Muscle of leg (tissue), 11 donors: ENCODE results near the gene DYDC2. TPM values are rescaled to one million over a fixed set of nuclear protein-coding genes. Genes with fewer than 3 reads are reported as not detected.

Experiments
- DNase-seq: peaks from one replicate; pipeline ENCODE4 v3.0.0; 2013
- H3K27ac ChIP-seq: one replicate; pipeline ENCODE4 v1.5.1; 2013; ENCODE audit warnings: mild to moderate bottlenecking, low read length, control low read depth
- H3K27me3 ChIP-seq: one replicate; pipeline ENCODE4 v1.6.1; 2013; ENCODE audit warnings: low read length; ENCODE audit not compliant: control insufficient read depth, insufficient read depth
- H3K36me3 ChIP-seq: one replicate; pipeline ENCODE4 v1.6.1; 2013; ENCODE audit warnings: low read length; ENCODE audit not compliant: control insufficient read depth, insufficient read depth
- H3K4me1 ChIP-seq: one replicate; pipeline ENCODE4 v1.6.1; 2013; ENCODE audit warnings: low read length; ENCODE audit not compliant: control insufficient read depth, insufficient read depth
- H3K4me3 ChIP-seq: one replicate; pipeline ENCODE4 v1.5.1; 2013; ENCODE audit warnings: low read length, control low read depth
- H3K9me3 ChIP-seq: replicated peaks from 2 replicates; pipeline ENCODE4 v1.6.1; 2013; ENCODE audit warnings: low read depth, low read length; ENCODE audit not compliant: control insufficient read depth
- WGBS: methylation state at CpG from one replicate; pipeline ENCODE4 v1.1.5; 2013; ENCODE audit warnings: missing lambda C conversion rate; ENCODE audit not compliant: insufficient coverage; 5-methylcytosine and 5-hydroxymethylcytosine counted together
- polyA plus RNA-seq, 8 donors: library from polyadenylated mRNA; unstranded; fragments of 120-200 nt; gene quantifications; one replicate each; pipeline versions ENCODE4 v1.2.1 to v1.2.3, GENCODE V29; 2013; ENCODE audit warnings: inconsistent platforms in 1 of 8, low replicate concordance in 1 of 8; ENCODE audit not compliant: insufficient read length in 8 of 8, insufficient read depth in 1 of 8
- total RNA-seq: library from RNA; stranded (reverse); fragments of 120-200 nt; gene quantifications from one replicate; pipeline ENCODE4 v1.2.4, GENCODE V29; 2013

The DYDC2 gene
- total and polyA plus RNA-seq, 9 donors, result 0.04 to 0.22 (median 0.12) TPM; not detected in 5

- H3K4me3 ChIP-seq, result no peak overlapping the region
- DNase-seq, result no peak
- no peaks in the 10 kb centered on the region for H3K36me3 ChIP-seq
- 97% methylated on average over 18 of the region's 22 CpGs for WGBS
- H3K27me3 ChIP-seq, result peaks cover 20% of the 10 kb centered on the region
- no peak overlapping the region for H3K27ac ChIP-seq
- H3K9me3 ChIP-seq, result no peaks in the 10 kb centered on the region
- peaks cover 11% of the 10 kb centered on the region for H3K4me1 ChIP-seq
Observed at GRCh38 chr10:80359644-80360043, 3.1 kb downstream of the DYDC2 start.

DNA sequence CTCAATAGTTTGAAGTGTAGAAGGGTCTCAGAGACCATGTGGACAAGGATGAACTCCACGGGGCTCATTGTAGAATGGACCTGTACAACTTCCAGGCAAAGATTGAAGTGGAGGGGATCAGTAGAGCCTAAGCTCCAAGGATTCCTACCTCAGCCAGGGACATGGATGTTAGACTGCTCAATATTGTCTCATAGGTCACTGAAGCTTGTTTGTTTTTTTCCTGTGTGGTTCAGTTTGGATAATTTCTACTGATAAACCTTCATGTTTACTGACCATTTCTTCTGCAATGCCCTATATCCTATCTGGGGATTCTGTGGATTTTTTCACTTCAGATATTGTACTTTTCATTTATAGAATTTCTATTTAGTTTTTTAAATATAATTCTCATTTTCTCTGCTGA is 8.9 kb downstream of the DYDC2 start:
- H3K27ac ChIP-seq, result no peak overlapping the region
- no peaks in the 10 kb centered on the region for H3K27me3 ChIP-seq
- H3K36me3 ChIP-seq, result no peaks in the 10 kb centered on the region
- H3K4me1 ChIP-seq, result no peaks in the 10 kb centered on the region
- H3K4me3 ChIP-seq, result no peak overlapping the region
- peaks cover 16% of the 10 kb centered on the region for H3K9me3 ChIP-seq
- 0% methylated on average over 1 of the region's 1 CpG for WGBS
- DNase-seq, result no peak

DNA sequence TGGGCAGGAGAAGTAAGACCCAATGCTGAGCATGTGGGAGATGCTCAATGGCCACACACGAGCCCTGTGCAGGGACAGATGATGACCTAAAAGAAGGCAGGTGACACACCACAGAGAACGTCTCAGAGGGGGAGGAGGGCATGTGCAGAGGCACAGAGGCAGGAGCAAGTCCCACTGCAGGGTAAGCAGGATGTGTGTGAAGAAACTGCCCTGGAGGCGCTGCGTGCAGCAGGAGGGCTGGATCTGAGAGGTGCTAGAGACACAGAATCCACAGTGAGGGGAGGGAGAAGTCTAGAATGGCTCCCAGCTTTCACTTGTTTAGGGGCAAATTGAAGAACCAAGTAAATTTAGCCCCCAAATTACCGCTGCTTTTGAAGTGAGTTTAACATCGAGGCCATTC is 14.9 kb downstream of the DYDC2 start:
- H3K4me1 ChIP-seq, result no peaks in the 10 kb centered on the region
- peaks cover 13% of the 10 kb centered on the region for H3K9me3 ChIP-seq
- no peak overlapping the region for H3K4me3 ChIP-seq
- no peak for DNase-seq
- H3K27me3 ChIP-seq, result no peaks in the 10 kb centered on the region
- no peaks in the 10 kb centered on the region for H3K36me3 ChIP-seq
- 81% methylated on average over 4 of the region's 6 CpGs for WGBS
- no peak overlapping the region for H3K27ac ChIP-seq

DNA sequence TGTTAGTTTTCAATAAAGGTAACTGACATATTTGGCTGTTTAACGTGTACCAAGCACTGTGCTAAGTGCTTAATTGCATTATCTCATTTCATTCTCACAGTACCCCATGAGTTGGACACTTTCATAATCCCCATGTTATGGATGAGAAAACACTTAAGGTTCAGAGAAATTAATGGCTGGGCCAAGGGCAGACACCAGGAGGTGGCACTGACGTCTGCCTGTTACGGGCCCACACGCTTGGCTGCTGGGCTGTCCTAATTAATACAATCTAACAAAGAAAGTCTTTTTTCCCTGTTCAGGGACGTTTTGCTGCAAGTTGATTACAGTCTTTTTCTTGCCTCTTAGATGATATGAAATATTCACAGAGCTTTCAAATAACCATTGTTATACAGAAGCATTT is 16.1 kb downstream of the DYDC2 start:
- Histone ChIP-seq H3K9me3 (peaks cover 4% of the 10 kb centered on the region), H3K4me1 (no peaks in the 10 kb centered on the region), H3K27me3 (no peaks in the 10 kb centered on the region), H3K4me3 (no peak overlapping the region), H3K27ac (no peak overlapping the region), H3K36me3 (no peaks in the 10 kb centered on the region)
- no peak for DNase-seq
- no CpG with 5 or more reads among the region's 5 CpGs for WGBS

DNA sequence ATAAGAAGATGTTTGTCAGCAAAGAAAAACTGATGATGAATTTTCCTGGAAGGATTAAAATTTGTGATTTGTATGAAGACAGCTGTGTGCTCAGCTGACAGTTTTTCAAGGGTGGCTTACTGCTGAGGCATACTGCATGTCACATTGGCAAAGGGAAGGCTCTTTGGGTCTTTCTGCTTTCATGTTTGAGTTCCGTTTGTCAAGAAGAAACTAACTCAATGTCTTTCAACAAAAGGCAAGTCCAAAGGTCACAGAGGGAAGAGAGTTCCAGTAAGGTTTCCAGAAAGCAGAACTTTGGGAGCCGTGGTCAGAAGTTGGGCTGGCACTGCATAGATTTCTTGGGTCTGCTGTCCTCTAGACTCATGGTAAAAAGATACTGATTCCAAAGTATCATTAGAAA is 16.9 kb downstream of the DYDC2 start:
- no peak overlapping the region for H3K4me3 ChIP-seq
- no peaks in the 10 kb centered on the region for H3K4me1 ChIP-seq
- H3K9me3 ChIP-seq, result no peaks in the 10 kb centered on the region
- H3K27ac ChIP-seq, result no peak overlapping the region
- H3K36me3 ChIP-seq, result no peaks in the 10 kb centered on the region
- DNase-seq, result peak; percentile 43
- no peaks in the 10 kb centered on the region for H3K27me3 ChIP-seq
- 60% methylated on average over 1 of the region's 2 CpGs for whole genome bisulfite sequencing

GRCh38 chr10:80379701-80380100 is 23.1 kb downstream of the DYDC2 start:
- WGBS, result no CpG with 5 or more reads among the region's 3 CpGs
- Histone ChIP-seq H3K9me3 (no peaks in the 10 kb centered on the region), H3K4me3 (no peak overlapping the region), H3K27ac (no peak overlapping the region), H3K4me1 (no peaks in the 10 kb centered on the region), H3K27me3 (no peaks in the 10 kb centered on the region), H3K36me3 (no peaks in the 10 kb centered on the region)
- no peak for DNase-seq

DNA sequence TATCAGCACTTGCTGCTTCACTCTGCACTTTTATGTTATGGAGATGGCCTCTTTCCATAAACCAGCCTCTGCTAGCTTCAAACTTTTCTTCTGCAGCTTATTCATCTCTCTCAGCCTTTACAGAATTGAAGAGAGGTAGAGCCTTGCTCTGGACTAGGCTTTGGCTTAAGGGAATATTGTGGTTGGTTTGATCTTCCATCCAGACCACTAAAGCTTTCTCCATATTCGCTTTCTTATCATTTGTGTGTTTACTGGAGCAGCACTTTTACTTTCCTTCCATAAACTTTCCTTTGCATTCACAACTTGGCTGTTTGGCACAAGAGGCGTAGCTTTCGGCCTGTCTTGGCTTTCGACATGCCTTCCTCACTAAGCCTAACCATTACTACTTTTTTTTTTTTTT is 23.6 kb downstream of the DYDC2 start:
- Histone ChIP-seq H3K36me3 (no peaks in the 10 kb centered on the region), H3K27ac (no peak overlapping the region), H3K4me3 (no peak overlapping the region), H3K27me3 (no peaks in the 10 kb centered on the region), H3K4me1 (no peaks in the 10 kb centered on the region), H3K9me3 (no peaks in the 10 kb centered on the region)
- 92% methylated on average over 2 of the region's 4 CpGs for WGBS
- DNase-seq, result no peak

DNA sequence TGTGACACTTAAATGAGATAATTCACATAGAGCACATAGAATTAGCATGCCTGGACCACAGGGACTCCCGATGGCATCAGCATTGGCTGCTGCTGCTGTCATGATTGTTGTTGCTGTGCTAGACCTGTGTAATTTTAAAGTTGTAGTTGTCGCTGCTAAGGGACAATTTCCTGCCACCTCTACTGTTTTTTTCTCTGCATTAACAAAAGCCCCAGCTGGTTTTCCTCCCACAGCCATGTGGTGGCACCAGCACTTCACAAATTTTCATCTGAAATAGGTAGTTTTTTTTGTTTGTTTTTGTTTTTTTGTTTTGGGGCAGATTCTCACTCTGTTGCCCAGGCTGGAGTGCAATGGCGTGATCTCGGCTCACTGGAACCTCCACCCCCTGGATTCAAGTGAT is 26.4 kb downstream of the DYDC2 start:
- Histone ChIP-seq H3K27ac (no peak overlapping the region), H3K4me1 (no peaks in the 10 kb centered on the region), H3K9me3 (no peaks in the 10 kb centered on the region), H3K36me3 (no peaks in the 10 kb centered on the region), H3K4me3 (no peak overlapping the region), H3K27me3 (no peaks in the 10 kb centered on the region)
- WGBS, result no CpG with 5 or more reads among the region's 4 CpGs
- peak; percentile 58 for DNase-seq

- Histone ChIP-seq H3K36me3 (no peaks in the 10 kb centered on the region), H3K4me1 (peaks cover 5% of the 10 kb centered on the region), H3K4me3 (no peak overlapping the region), H3K27ac (no peak overlapping the region), H3K9me3 (no peaks in the 10 kb centered on the region), H3K27me3 (no peaks in the 10 kb centered on the region)
- no peak for DNase-seq
- 86% methylated on average over 8 of the region's 9 CpGs for WGBS
Observed at GRCh38 chr10:80390740-80391139, 34.2 kb downstream of the DYDC2 start.

GRCh38 chr10:80392250-80392649 is 35.7 kb downstream of the DYDC2 start:
- 100% methylated on average over 2 of the region's 6 CpGs for WGBS
- Histone ChIP-seq H3K9me3 (no peaks in the 10 kb centered on the region), H3K36me3 (no peaks in the 10 kb centered on the region), H3K27me3 (no peaks in the 10 kb centered on the region), H3K4me3 (no peak overlapping the region), H3K27ac (no peak overlapping the region), H3K4me1 (peaks cover 5% of the 10 kb centered on the region)
- no peak for DNase-seq

- H3K27me3 ChIP-seq, result no peaks in the 10 kb centered on the region
- H3K4me1 ChIP-seq, result no peaks in the 10 kb centered on the region
- no peak overlapping the region for H3K27ac ChIP-seq
- H3K36me3 ChIP-seq, result no peaks in the 10 kb centered on the region
- H3K9me3 ChIP-seq, result no peaks in the 10 kb centered on the region
- 60% methylated on average over 1 of the region's 2 CpGs for WGBS
- DNase-seq, result no peak
- no peak overlapping the region for H3K4me3 ChIP-seq
Observed at GRCh38 chr10:80394358-80394916, 37.9 kb downstream of the DYDC2 start.
